ENCODE results near the gene EIF5B. TPM values are rescaled to one million over a fixed set of nuclear protein-coding genes. Genes with fewer than 3 reads are reported as not detected.
A peak's percentile ranks its signal among the peaks of the same experiment; 100 is the strongest.

Gene EIF5B
- total RNA-seq, 2 donors from 2014 or later: 50.7 to 81.0 TPM

DNA sequence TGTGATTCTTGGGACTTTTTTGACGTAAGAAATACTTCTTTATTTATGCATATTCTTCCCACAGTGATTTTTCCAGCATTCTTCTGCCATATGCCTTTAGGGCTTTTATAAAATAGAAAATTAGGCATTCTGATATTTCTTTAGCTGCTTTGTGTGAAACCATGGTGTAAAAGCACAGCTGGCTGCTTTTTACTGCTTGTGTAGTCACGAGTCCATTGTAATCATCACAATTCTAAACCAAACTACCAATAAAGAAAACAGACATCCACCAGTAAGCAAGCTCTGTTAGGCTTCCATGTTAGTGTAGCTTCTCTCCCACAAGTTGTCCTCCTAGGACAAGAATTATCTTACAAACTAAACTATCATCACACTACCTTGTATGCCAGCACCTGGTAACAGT is 62.6 kb downstream of the EIF5B start:
- Histone ChIP-seq H3K9me3 (no peaks in the 10 kb centered on the region), H3K27me3 (no peaks in the 10 kb centered on the region), H3K27ac (peak overlapping the region in 1 of 2 donors; percentile 74), H3K36me3 (peaks cover 96% of the 10 kb centered on the region), H3K4me1 (peaks cover 0 to 41% of the 10 kb centered on the region in 2 donors), H3K4me3 (no peak overlapping the region)
- TF ChIP-seq, protein P1, sequence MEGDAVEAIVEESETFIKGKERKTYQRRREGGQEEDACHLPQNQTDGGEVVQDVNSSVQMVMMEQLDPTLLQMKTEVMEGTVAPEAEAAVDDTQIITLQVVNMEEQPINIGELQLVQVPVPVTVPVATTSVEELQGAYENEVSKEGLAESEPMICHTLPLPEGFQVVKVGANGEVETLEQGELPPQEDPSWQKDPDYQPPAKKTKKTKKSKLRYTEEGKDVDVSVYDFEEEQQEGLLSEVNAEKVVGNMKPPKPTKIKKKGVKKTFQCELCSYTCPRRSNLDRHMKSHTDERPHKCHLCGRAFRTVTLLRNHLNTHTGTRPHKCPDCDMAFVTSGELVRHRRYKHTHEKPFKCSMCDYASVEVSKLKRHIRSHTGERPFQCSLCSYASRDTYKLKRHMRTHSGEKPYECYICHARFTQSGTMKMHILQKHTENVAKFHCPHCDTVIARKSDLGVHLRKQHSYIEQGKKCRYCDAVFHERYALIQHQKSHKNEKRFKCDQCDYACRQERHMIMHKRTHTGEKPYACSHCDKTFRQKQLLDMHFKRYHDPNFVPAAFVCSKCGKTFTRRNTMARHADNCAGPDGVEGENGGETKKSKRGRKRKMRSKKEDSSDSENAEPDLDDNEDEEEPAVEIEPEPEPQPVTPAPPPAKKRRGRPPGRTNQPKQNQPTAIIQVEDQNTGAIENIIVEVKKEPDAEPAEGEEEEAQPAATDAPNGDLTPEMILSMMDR (IDR thresholded peaks at IDR 0.05): no peak
- no peak for DNase-seq (ENCODE audit: low spot score)

DNA sequence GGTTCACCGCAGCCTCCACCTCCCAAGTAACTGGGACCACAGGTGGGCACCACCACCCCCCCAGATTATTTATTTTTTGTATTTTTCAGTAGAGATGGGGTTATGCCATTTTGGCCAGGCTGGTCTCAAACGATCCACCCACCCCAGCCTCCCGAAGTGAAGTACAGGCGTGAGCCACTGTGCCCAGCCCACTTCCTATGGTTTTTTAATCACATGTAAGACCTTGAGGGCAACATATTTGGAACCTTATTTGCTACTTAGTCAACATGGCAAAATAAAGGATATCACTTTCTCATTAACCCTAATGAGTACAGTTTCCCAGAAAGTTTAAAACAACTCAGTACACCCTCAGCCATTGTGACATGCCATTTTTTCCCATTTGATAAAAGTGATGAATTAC is 64.7 kb downstream of the EIF5B start:
- DNase-seq (ENCODE audit: low spot score): no peak
- peak overlapping the region in 1 of 2 donors; percentile 79 for H3K27ac ChIP-seq
- TF ChIP-seq, protein P1 (IDR thresholded peaks at IDR 0.05): no peak
- peaks cover 86% of the 10 kb centered on the region for H3K36me3 ChIP-seq
- no peaks in the 10 kb centered on the region for H3K9me3 ChIP-seq
- peaks cover 0 to 48% of the 10 kb centered on the region in 2 donors for H3K4me1 ChIP-seq
- no peaks in the 10 kb centered on the region for H3K27me3 ChIP-seq
- H3K4me3 ChIP-seq: no peak overlapping the region

DNA sequence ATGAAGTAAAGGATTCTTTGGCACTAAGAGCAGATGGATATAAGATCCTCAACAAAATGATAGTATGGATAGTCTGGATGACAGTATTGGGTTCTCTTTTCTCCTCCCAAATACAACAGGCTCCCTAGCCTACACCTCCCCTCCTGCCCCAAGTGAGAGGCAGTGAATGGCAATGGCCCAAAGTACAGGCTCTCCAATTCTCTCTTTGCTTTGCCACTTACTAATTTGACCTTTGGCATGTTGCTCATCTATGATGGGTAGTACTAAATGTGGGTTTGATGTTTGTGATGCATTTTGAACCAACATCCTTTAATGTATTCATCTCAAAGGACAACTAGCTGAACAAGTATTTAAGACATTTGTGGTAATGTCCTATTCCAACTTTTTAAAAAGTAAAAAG is 65.9 kb downstream of the EIF5B start:
- no peak for DNase-seq (ENCODE audit: low spot score)
- Histone ChIP-seq H3K27me3 (no peaks in the 10 kb centered on the region), H3K36me3 (peaks cover 80% of the 10 kb centered on the region), H3K4me3 (no peak overlapping the region), H3K9me3 (no peaks in the 10 kb centered on the region), H3K4me1 (peaks cover 0 to 37% of the 10 kb centered on the region in 2 donors), H3K27ac (peak overlapping the region; percentile 9 to 79)
- TF ChIP-seq, protein P1 (IDR thresholded peaks at IDR 0.05): no peak

DNA sequence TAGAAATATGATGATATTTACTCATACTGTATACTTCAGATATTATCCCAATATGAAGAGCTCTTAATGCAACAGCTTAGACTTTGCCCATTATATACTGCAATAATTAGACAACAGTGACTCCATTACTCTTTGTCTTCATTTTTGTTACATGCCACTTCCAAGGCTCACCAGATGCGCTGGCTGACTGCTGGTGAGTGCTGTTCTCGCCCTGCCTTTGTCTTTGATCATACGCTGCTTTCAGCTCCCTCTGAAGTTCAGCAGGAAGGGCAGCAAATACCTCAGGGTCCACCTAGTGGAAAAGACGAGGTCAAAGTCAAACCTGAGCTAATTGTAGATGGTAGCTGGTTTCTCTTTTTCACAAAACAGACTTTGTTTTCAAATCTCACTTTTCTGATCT is 66.3 kb downstream of the EIF5B start:
- Histone ChIP-seq H3K27ac (peak overlapping the region; percentile 9 to 79), H3K4me3 (no peak overlapping the region), H3K36me3 (peaks cover 76% of the 10 kb centered on the region), H3K27me3 (no peaks in the 10 kb centered on the region), H3K9me3 (no peaks in the 10 kb centered on the region), H3K4me1 (peaks cover 0 to 34% of the 10 kb centered on the region in 2 donors)
- TF ChIP-seq, protein P1 (IDR thresholded peaks at IDR 0.05): no peak
- no peak for DNase-seq (ENCODE audit: low spot score)

DNA sequence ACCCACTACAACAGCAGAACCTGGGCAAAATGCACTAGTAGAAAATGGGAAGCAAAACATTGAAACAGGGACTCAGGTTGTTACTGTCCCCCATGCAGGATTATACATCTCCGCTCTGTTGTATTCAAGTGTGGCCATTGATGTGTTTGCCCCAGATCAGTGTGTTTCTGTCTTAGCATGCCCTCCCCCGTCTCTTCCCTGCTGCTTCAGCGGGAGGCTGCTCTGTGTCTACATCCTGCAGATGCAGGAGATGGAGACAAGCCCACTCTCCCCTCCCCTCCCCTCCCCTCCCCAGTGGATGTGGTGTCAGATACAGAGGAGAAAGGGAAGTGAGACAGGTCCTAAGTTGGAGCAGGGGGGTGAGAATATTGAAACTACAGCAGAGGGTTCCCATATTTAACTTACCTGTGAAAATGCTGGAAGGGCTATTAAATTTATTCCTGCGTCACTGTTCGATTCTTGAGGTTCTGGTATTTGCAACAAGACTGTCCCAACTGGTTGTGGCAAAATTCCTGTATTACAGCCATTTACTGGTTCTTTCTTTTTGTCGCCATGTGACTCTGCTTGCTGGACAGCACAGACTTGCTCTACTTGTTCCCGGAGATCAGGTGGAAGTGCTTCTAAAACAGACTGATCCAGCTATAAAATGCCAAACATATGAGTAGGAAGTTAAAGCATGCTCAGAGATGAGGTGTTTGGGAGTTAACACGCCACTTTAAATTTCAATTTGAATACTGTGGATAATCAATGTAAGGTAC is 67.0 kb downstream of the EIF5B start:
- Histone ChIP-seq H3K9me3 (no peaks in the 10 kb centered on the region), H3K4me1 (peaks cover 0 to 34% of the 10 kb centered on the region in 2 donors), H3K27ac (peak overlapping the region; percentile 9 to 79), H3K4me3 (no peak overlapping the region), H3K36me3 (peaks cover 72% of the 10 kb centered on the region), H3K27me3 (no peaks in the 10 kb centered on the region)
- TF ChIP-seq, protein P1 (IDR thresholded peaks at IDR 0.05): no peak
- DNase-seq (ENCODE audit: low spot score): no peak
